Measurements from ENCODE around the gene CEP41.

Gene CEP41

GRCh38 chr7:130350945-130351790 lies 89.6 kb downstream of the CEP41 start:
- DNase-seq (ENCODE audit: low read depth in 2 of 2): no peak

GRCh38 chr7:130349911-130350782 lies 90.7 kb downstream of the CEP41 start:
- DNase-seq (ENCODE audit: low read depth in 2 of 2): no peak

GRCh38 chr7:130346941-130347340 lies 93.9 kb downstream of the CEP41 start:
- no peak for DNase-seq (ENCODE audit: low read depth in 2 of 2)

DNA sequence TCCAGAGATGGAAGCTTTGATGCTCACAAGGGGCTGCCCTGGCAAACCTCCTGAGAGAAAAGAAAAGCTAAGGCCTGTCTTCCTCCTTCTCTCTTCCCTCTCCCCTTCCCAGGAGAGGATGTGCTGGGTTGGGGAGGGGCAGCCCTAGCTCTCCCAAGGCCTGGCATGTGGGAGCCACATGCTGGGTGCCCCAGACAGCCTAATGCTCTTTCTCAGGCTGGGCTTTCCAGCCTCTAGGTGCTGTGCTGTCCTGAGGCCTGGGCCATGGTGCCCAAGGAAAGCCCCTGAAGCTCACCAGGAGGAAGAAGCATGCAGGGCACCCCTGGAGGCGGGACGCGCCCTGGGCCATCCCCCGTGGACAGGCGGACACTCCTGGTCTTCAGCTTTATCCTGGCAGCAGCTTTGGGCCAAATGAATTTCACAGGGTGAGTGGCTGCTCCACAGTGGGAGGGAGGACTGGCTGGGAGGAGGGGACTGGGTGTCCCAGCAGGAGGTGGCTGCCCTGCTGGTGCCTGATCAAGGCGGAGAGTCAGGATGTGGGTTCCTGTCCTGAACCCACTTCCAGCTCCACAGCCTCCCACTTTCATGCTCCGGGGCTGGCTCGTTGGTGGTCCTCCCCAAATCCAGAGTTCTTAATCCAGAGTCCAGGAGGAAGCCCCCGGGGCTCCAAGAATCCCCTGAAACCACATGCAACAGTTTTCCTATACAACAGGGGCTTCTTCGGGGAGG lies 94.5 kb downstream of the CEP41 start:
- DNase-seq (ENCODE audit: low read depth in 2 of 2): no peak

DNA sequence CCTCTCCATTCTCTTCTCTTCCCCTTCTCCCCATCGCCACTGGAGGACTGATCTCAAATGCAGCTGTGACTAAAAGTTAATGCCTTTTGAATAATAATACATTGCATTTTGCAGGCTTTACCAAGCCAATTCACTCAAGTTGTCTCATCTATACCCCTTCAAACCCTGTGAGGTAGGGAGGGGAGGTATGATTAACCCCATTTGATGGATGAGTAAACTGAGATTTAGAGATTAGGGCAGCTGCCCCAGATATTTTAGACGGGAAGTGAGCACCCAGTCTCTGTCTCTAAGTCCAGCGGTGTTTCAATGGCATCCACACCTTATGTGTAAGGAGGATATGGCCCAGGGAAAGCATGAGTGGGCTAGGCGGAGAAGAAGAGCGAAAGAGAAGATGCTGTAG lies 95.1 kb downstream of the CEP41 start:
- DNase-seq (ENCODE audit: low read depth in 2 of 2): no peak

GRCh38 chr7:130345136-130345535 lies 95.7 kb downstream of the CEP41 start:
- no peak for DNase-seq (ENCODE audit: low read depth in 2 of 2)

GRCh38 chr7:130344271-130344866 lies 96.4 kb downstream of the CEP41 start, which contains the start of gene CPA5:
CPA5 (plus strand) TSS chr7:130344816; CDS start chr7:130346486, 1,670 bp downstream.
- no peak for DNase-seq (ENCODE audit: low read depth in 2 of 2)

Data from fibroblast of skin of left biceps (primary cell).